NCI-H526 treated with DMSO at 0.1 percent for 48 hours (cell line): ENCODE measurements around the gene GSK3B.
"Not testable (repeated sequence)": the region's sequence is repeated elsewhere in the genome, so short reads cannot be mapped to it uniquely, and the experiment has no call there.

ENCODE experiments used
- DNase-seq: peaks from one replicate; lab custom pipeline; 2025; lab: John Stamatoyannopoulos, UW

GSK3B gene

GRCh38 chr3:119934249-119934648, 160.0 kb downstream of the GSK3B start:
- DNase-seq = no peak

GRCh38 chr3:119933207-119933606, 161.0 kb downstream of the GSK3B start:
- no peak for DNase-seq

- no peak for DNase-seq
These were observed 164.0 kb downstream of the GSK3B start for GRCh38 chr3:119930286-119930685.

- no peak for DNase-seq
These were observed 167.1 kb downstream of the GSK3B start for GRCh38 chr3:119927190-119927589.

GRCh38 chr3:119924111-119925094, 169.8 kb downstream of the GSK3B start:
- no peak for DNase-seq

- no peak for DNase-seq
These were observed 175.0 kb downstream of the GSK3B start for GRCh38 chr3:119918992-119919933.

GRCh38 chr3:119913021-119913420, 181.2 kb downstream of the GSK3B start:
- no peak for DNase-seq

- DNase-seq = no peak
These were observed 182.0 kb downstream of the GSK3B start for GRCh38 chr3:119912220-119912619.

- DNase-seq = no peak
These were observed 182.5 kb downstream of the GSK3B start for GRCh38 chr3:119911748-119912147.

- no peak for DNase-seq
These were observed 192.2 kb downstream of the GSK3B start for GRCh38 chr3:119902061-119902460.

GRCh38 chr3:119901148-119901547, 193.1 kb downstream of the GSK3B start:
- no peak for DNase-seq

GRCh38 chr3:119899192-119899511, 195.1 kb downstream of the GSK3B start:
- DNase-seq = no peak

- DNase-seq = no peak
These were observed 195.6 kb downstream of the GSK3B start for GRCh38 chr3:119898478-119899191.

GRCh38 chr3:119894195-119894594, 200.1 kb downstream of the GSK3B start:
- DNase-seq = no peak

GRCh38 chr3:119893769-119894168, 200.5 kb downstream of the GSK3B start:
- DNase-seq = no peak

- peak; percentile 33 for DNase-seq
These were observed 202.1 kb downstream of the GSK3B start for GRCh38 chr3:119891944-119892721.

GRCh38 chr3:119888681-119889080, 205.6 kb downstream of the GSK3B start:
- DNase-seq = not testable (repeated sequence)

- no peak for DNase-seq
These were observed 208.3 kb downstream of the GSK3B start for GRCh38 chr3:119885746-119886530.

- DNase-seq = no peak
These were observed 210.1 kb downstream of the GSK3B start for GRCh38 chr3:119884161-119884557.

GRCh38 chr3:119883461-119884160, 210.6 kb downstream of the GSK3B start:
- no peak for DNase-seq
